ENCODE results near the gene GPR17. TPM values are rescaled to one million over a fixed set of nuclear protein-coding genes. Genes with fewer than 3 reads are reported as not detected.
A peak's percentile ranks its signal among the peaks of the same experiment; 100 is the strongest.

The GPR17 gene, protein sequence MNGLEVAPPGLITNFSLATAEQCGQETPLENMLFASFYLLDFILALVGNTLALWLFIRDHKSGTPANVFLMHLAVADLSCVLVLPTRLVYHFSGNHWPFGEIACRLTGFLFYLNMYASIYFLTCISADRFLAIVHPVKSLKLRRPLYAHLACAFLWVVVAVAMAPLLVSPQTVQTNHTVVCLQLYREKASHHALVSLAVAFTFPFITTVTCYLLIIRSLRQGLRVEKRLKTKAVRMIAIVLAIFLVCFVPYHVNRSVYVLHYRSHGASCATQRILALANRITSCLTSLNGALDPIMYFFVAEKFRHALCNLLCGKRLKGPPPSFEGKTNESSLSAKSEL
- total RNA-seq (2014; rRNA removed; shearing (Covaris generic)), result not detected in 2 replicates

DNA sequence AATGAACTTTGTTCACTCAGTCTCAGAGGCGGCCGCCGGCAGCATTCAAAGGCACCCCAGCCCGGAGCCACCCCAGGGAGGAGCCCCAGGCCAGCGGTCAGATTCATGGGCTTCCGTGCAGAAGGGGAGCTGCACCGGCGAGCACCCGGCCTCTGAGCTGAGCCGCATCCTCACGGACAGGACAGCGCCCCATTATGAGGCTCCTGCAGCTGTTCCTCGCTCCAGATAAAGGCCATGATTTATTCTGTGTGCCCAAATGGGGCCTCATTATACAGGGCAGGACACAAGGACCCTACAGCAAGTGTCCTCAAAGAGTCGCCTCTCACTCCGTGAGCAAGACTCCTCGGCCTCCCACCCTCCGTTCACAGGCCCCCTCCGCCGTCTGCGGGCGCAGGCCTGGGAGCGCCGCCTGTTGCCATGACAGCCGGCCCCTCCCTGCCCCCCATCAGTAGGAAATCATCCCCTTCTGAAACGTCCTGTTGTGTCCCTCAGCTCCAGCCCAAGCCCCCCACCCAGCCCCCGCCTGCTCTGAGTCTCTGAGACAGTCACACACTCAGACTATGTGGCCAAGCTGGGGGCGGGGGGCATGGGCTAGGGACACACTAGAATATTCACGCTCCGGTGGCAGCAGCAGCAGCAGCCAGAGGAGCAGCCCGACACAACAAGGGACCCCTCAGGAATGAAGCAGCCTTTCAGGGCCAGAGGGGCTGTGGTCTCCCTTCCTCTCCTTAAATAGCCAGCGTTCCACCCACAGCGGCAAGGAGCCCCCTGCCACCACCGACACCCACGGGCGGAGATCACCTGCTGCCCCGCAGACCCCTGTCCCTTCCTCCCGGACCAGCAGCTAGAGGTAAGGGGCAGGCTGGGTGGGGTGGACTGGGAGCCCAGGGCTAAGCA, at the start of gene GPR17:
Gene GPR17, plus strand, starts transcription at position 759 of the 897 bp plus-strand sequence. CDS start 4,583 bp downstream, outside the sequence.
- Histone ChIP-seq H3K4me1 (replicated peaks) (peaks cover 28% of the 10 kb centered on the region), H3K9me3 (replicated peaks) (no peaks in the 10 kb centered on the region), H3K4me3 (no peak within 1 kb of the TSS), H3K36me3 (no peaks in the 10 kb centered on the region), H3K27me3 (replicated peaks) (no peaks in the 10 kb centered on the region), H3K27ac (no peak within 1 kb of the TSS)
- DNase-seq (ENCODE audit: low read depth in 1 of 2, low spot score in 2 of 2), result no peak

- Histone ChIP-seq H3K36me3 (no peaks in the 10 kb centered on the region), H3K4me1 (replicated peaks) (peaks cover 19% of the 10 kb centered on the region), H3K27ac (no peak overlapping the region), H3K9me3 (replicated peaks) (no peaks in the 10 kb centered on the region), H3K27me3 (replicated peaks) (no peaks in the 10 kb centered on the region), H3K4me3 (no peak overlapping the region)
- peak in 1 of 2 experiments; percentile 17 for DNase-seq (ENCODE audit: low read depth in 1 of 2, low spot score in 2 of 2)
These were observed 49.5 kb upstream of the GPR17 start for GRCh38 chr2:127596311-127597045.

DNA sequence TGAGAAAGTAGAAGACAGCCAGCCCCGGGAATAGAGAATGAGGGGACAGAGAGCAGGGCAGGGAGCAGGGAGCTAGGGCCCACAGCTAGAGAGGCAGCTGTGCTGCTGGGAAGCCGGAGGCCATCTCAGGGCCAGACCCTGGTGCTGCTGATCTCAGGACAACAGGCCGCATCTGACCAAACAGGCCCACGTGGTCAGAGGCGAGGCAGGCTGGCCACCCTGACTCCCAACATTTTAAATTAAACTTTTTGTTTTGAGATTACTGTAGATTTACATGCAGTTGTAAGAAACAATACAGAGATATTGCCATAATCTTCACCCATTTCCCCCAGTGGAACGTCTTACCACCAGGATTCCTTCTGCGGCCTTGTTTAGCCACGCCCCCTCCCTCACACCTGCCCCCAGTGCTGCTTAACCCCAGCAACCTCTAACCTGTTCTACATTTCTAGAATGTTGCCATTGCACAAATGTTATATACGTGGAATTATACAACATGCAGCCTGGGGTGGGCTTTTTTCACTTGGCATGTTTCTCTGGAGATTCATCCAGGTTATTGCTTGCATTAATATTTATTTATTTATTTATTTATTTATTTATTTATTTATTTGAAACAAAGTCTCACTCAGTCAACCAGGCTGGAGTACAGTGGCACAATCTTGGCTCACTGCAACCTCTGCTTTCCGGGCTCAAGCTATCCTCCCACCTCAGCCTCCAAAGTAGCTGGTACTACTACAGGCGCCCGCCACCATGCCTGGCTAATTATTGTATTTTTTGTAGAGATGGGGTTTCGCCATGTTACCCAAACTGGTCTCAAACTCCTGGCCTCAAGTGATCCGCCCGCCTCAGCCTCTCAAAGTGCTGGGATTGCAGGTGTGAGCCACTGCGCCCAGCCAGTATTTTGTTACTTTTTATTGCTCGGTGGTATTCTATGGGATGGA, 48.6 kb upstream of the GPR17 start:
- Histone ChIP-seq H3K9me3 (replicated peaks) (no peaks in the 10 kb centered on the region), H3K27ac (peak overlapping the region; percentile 41), H3K36me3 (no peaks in the 10 kb centered on the region), H3K4me1 (replicated peaks) (peaks cover 19% of the 10 kb centered on the region), H3K4me3 (no peak overlapping the region), H3K27me3 (replicated peaks) (no peaks in the 10 kb centered on the region)
- DNase-seq (ENCODE audit: low read depth in 1 of 2, low spot score in 2 of 2), result peak in 1 of 2 experiments; percentile 31

DNA sequence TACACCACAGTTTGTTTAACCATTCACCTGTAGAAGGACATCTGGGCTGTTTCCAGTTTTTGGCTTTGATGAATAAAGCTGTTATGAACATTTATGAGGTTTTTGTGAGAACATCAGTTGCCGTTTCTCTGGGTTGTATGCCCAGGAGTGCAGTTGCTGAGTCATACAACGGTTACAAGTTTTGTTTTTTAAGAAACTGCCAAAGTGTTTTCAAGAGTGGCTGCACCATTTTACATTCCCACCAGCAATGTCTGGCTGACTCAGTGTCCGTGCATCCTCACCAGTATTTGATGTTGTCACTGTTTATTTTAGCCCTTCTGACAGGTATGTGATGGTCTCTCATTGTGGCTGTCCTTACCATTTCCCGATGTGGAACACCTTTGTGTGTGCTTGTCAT, 48.0 kb upstream of the GPR17 start:
- H3K27ac ChIP-seq, result peak overlapping the region; percentile 41
- H3K27me3 ChIP-seq (replicated peaks), result no peaks in the 10 kb centered on the region
- H3K4me1 ChIP-seq (replicated peaks), result peaks cover 19% of the 10 kb centered on the region
- no peaks in the 10 kb centered on the region for H3K9me3 ChIP-seq (replicated peaks)
- DNase-seq (ENCODE audit: low read depth in 1 of 2, low spot score in 2 of 2), result peak; percentile 47 to 50
- no peaks in the 10 kb centered on the region for H3K36me3 ChIP-seq
- no peak overlapping the region for H3K4me3 ChIP-seq

DNA sequence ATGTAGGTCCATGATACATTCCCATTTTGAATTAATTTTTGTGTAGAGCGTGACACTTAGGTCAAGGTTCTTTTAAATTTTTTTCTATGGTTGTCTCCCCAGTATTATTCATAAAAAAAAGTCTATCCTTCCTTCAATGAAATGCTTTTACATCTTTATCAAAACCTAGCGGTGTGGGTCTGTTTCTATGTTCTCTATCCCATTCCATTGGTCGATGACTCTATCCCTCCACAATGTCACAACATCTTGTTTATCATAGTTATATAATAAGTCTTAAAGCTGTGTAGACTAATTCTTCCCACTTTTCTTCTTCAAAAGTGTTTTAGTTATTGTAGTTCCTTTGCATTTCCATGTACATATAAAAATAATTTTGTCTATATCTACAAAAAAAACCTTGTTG, 47.2 kb upstream of the GPR17 start:
- DNase-seq (ENCODE audit: low read depth in 1 of 2, low spot score in 2 of 2), result peak in 1 of 2 experiments; percentile 9
- Histone ChIP-seq H3K4me1 (replicated peaks) (peaks cover 19% of the 10 kb centered on the region), H3K4me3 (no peak overlapping the region), H3K36me3 (no peaks in the 10 kb centered on the region), H3K27ac (peak overlapping the region; percentile 41), H3K27me3 (replicated peaks) (no peaks in the 10 kb centered on the region), H3K9me3 (replicated peaks) (peaks cover 5% of the 10 kb centered on the region; the same call in 1 of the 2 replicates)

DNA sequence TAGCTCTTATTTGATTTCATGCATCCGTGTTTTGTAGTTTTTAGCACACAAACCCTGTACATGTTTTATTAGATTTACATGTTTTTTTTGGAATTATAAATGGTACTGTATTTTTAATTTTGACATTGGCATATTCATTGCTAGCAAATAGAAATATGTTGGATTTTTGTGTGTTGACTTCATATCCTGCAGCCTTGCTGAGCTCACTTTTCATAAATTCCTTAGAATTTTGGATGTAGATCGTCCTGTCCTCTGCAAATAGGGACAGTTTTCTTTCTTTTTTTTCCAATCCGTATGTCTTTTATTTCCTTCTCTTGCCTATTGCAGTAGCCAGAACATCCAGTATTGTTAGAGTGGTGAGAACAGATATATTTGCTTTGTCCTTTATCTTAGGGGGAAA, 46.7 kb upstream of the GPR17 start:
- H3K4me3 ChIP-seq, result no peak overlapping the region
- peaks cover 19% of the 10 kb centered on the region for H3K4me1 ChIP-seq (replicated peaks)
- H3K27me3 ChIP-seq (replicated peaks), result no peaks in the 10 kb centered on the region
- no peaks in the 10 kb centered on the region for H3K36me3 ChIP-seq
- DNase-seq (ENCODE audit: low read depth in 1 of 2, low spot score in 2 of 2), result no peak
- H3K9me3 ChIP-seq (replicated peaks), result peaks cover 5% of the 10 kb centered on the region; the same call in 1 of the 2 replicates
- H3K27ac ChIP-seq, result peak overlapping the region; percentile 41

- Histone ChIP-seq H3K9me3 (replicated peaks) (peaks cover 5% of the 10 kb centered on the region; the same call in 1 of the 2 replicates), H3K27ac (no peak overlapping the region), H3K27me3 (replicated peaks) (no peaks in the 10 kb centered on the region), H3K4me3 (no peak overlapping the region), H3K36me3 (no peaks in the 10 kb centered on the region), H3K4me1 (replicated peaks) (no peaks in the 10 kb centered on the region)
- DNase-seq (ENCODE audit: low read depth in 1 of 2, low spot score in 2 of 2), result peak in 1 of 2 experiments; percentile 19
These were observed 41.0 kb upstream of the GPR17 start for GRCh38 chr2:127604986-127605385.

GRCh38 chr2:127605691-127606263, 40.2 kb upstream of the GPR17 start:
- no peaks in the 10 kb centered on the region for H3K27me3 ChIP-seq (replicated peaks)

DNA sequence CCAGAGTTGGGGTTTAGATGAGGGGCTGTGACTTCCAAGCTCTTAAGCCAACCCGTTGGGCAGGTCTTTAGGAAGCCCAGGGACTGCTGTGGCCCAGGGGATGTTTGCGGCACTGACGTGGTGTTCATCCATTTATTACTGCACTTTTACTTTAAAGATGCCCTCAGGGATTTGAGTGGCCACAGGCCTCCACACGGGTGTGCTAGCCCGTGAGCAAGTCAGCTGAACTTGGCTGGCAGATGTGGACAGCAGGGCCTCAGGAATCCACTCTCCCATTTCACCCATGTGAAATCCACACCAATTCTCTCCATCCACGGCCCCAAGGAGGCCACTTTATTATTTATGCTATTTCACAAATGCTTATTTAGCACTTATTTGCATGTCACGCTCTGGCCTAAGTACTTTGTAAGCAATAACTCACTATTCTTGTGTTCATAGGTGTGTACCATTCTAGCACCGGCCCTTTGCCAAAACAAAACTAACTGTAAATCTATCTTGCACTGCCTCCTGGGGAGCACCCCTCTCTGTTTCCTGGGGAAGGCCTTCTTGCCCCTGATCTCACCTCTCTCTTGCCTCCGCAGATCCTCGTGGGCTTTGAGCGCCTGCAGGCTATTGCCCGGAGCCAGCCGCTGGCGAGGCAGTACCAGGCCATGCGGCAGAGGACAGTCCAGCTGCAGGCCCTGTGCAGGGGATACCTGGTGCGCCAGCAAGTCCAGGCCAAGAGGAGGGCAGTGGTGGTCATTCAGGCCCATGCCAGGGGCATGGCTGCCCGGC, 39.1 kb upstream of the GPR17 start:
- Histone ChIP-seq H3K4me1 (replicated peaks) (no peaks in the 10 kb centered on the region), H3K36me3 (no peaks in the 10 kb centered on the region), H3K27ac (no peak overlapping the region), H3K27me3 (replicated peaks) (no peaks in the 10 kb centered on the region), H3K4me3 (no peak overlapping the region), H3K9me3 (replicated peaks) (peaks cover 9% of the 10 kb centered on the region; the same call in 1 of the 2 replicates)
- DNase-seq (ENCODE audit: low read depth in 1 of 2, low spot score in 2 of 2), result peak in 1 of 2 experiments; percentile 37

More at GRCh38 chr2:127605691-127606263, 40.2 kb upstream of the GPR17 start:
- Histone ChIP-seq H3K4me3 (no peak overlapping the region), H3K4me1 (replicated peaks) (no peaks in the 10 kb centered on the region), H3K27ac (no peak overlapping the region), H3K9me3 (replicated peaks) (peaks cover 7% of the 10 kb centered on the region; the same call in 1 of the 2 replicates), H3K36me3 (no peaks in the 10 kb centered on the region)
- DNase-seq (ENCODE audit: low read depth in 1 of 2, low spot score in 2 of 2), result peak in 1 of 2 experiments; percentile 18

GRCh38 chr2:127607399-127607908, 38.5 kb upstream of the GPR17 start:
- H3K36me3 ChIP-seq, result no peaks in the 10 kb centered on the region
- H3K4me3 ChIP-seq, result no peak overlapping the region
- H3K9me3 ChIP-seq (replicated peaks), result peaks cover 9% of the 10 kb centered on the region; the same call in 1 of the 2 replicates
- no peaks in the 10 kb centered on the region for H3K27me3 ChIP-seq (replicated peaks)
- no peaks in the 10 kb centered on the region for H3K4me1 ChIP-seq (replicated peaks)
- no peak overlapping the region for H3K27ac ChIP-seq
- peak in 1 of 2 experiments; percentile 21 for DNase-seq (ENCODE audit: low read depth in 1 of 2, low spot score in 2 of 2)
